ENCODE data around the gene TAF15.

DNA sequence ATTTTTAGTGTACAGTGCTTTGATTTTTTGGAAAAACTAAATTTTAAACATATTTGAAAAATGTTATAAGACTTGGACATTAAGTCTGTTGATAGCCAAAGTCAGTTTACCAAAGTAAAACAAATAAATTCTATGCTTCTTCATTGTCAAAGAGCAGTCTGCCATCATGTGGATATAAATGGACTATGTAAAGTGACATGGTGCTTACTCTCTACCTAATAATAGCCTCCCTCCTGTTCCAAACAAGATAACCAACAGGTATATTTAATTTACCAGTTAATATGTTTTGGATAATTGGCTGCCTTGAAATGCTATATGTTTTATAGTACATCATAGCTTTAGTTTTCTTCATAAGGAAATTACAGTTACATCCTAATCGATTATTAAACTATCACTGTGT is 15.9 kb downstream of the TAF15 start:
- TF ChIP-seq, protein P1, sequence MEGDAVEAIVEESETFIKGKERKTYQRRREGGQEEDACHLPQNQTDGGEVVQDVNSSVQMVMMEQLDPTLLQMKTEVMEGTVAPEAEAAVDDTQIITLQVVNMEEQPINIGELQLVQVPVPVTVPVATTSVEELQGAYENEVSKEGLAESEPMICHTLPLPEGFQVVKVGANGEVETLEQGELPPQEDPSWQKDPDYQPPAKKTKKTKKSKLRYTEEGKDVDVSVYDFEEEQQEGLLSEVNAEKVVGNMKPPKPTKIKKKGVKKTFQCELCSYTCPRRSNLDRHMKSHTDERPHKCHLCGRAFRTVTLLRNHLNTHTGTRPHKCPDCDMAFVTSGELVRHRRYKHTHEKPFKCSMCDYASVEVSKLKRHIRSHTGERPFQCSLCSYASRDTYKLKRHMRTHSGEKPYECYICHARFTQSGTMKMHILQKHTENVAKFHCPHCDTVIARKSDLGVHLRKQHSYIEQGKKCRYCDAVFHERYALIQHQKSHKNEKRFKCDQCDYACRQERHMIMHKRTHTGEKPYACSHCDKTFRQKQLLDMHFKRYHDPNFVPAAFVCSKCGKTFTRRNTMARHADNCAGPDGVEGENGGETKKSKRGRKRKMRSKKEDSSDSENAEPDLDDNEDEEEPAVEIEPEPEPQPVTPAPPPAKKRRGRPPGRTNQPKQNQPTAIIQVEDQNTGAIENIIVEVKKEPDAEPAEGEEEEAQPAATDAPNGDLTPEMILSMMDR (conservative IDR thresholded peaks at IDR 0.05; ENCODE audit: low read length) = no peak
- no peak for TF ChIP-seq EZH2phosphoT487 (IDR thresholded peaks at IDR 0.05; ENCODE audit: borderline replicate concordance)

All from Loucy (cell line).